ENCODE measurements around the gene MATCAP1. TPM values are rescaled to one million over a fixed set of nuclear protein-coding genes. Genes with fewer than 3 reads are reported as not detected.

MATCAP1 gene
- total and polyA plus RNA-seq, 2 of the 4 experiments (the other 2 are of a cell fraction), result 8.2 to 43.9 TPM

GRCh38 chr16:67146523-67147357 lies 37.0 kb downstream of the MATCAP1 start:
- H2BK20ac ChIP-seq (ENCODE audit: low read depth, low read length), result no peak overlapping the region
- H3K27me3 ChIP-seq (ENCODE audit: control insufficient read depth, insufficient read depth, low read length), result no peaks in the 10 kb centered on the region
- H2BK15ac ChIP-seq (ENCODE audit: low read depth, low read length), result no peak overlapping the region
- no peak overlapping the region for H2AK5ac ChIP-seq (ENCODE audit: low read depth, low read length)
- DNase-seq (no peak), ATAC-seq (ENCODE audit: low read depth) (no peak)
- H3K9me1 ChIP-seq (ENCODE audit: insufficient read depth, low read length), result peaks cover 4% of the 10 kb centered on the region; the same call in 1 of the 2 replicates
- intact Hi-C loops (cut with micrococcal nuclease), result no loop called here
- H3K14ac ChIP-seq (replicated peaks; ENCODE audit: low read depth, low read length), result no peak overlapping the region
- H3K79me1 ChIP-seq (ENCODE audit: low read depth in 1 of 2, low read length in 2 of 2), result peaks cover 0 to 30% of the 10 kb centered on the region in 2 experiments; a peak in 2 of 4 replicates
- peak overlapping the region; percentile 48 for H2AK9ac ChIP-seq (replicated peaks; ENCODE audit: low read depth, low read length, poor library complexity)
- H3K36me3 ChIP-seq (ENCODE audit: control insufficient read depth, insufficient read depth, low read length), result peaks cover 64% of the 10 kb centered on the region
- no peak overlapping the region for H3K4ac ChIP-seq (ENCODE audit: low read depth, low read length)
- no peak overlapping the region for H4K91ac ChIP-seq (ENCODE audit: insufficient read depth, low read depth, low read length)
- in situ Hi-C loops (cut with MboI; ENCODE audit: low sequenced_read_pairs), result no loop called here
- H4K8ac ChIP-seq (ENCODE audit: low read depth in 2 of 2, low read length in 2 of 2), result no peak overlapping the region
- H3K9ac ChIP-seq (ENCODE audit: low read depth, low read length), result no peak overlapping the region
- peaks cover 7% of the 10 kb centered on the region; the same call in 1 of the 2 replicates for H4K20me1 ChIP-seq (ENCODE audit: insufficient read depth, low read length)
- no peak overlapping the region for H3K18ac ChIP-seq (ENCODE audit: low read depth, low read length)
- H3K56ac ChIP-seq (ENCODE audit: extremely low read depth, insufficient read depth, low read length), result no peak overlapping the region
- no peak overlapping the region for H2BK5ac ChIP-seq (ENCODE audit: low read depth, low read length, poor library complexity, severe bottlenecking)
- BruUV-seq (replicated peaks), result no TSS peak
- no peak overlapping the region for H3K27ac ChIP-seq (ENCODE audit: insufficient read depth, low read length)
- no peaks in the 10 kb centered on the region for H3K9me3 ChIP-seq (ENCODE audit: control insufficient read depth, insufficient read depth, low read length)
- H2AFZ ChIP-seq (replicated peaks; ENCODE audit: low read length, poor library complexity), result no peak overlapping the region
- dilution Hi-C loops (cut with HindIII; ENCODE audit: low sequenced_read_pairs, unreplicated experiment), result no loop called here
- no peak overlapping the region for H4K5ac ChIP-seq (ENCODE audit: low read depth, low read length)
- POLR2A ChIA-PET (ENCODE audit: unreplicated experiment), result no interaction called here
- no peak overlapping the region for H3K4me3 ChIP-seq (ENCODE audit: insufficient read depth, low read depth, low read length)
- CTCF ChIA-PET, result no interaction called here
- no peak overlapping the region for H3K4me2 ChIP-seq (ENCODE audit: low read depth, low read length)
- 100% methylated on average over 2 of the region's 7 CpGs; no CpG with 5 or more reads in 1 of the 2 experiments for WGBS, 2 experiments (ENCODE audit: extremely low coverage in 2 of 2, insufficient read length in 1 of 2)
- no peak overlapping the region for H2BK120ac ChIP-seq (ENCODE audit: low read depth, low read length)
- TF ChIP-seq RAD21 (IDR thresholded peaks at IDR 0.05; ENCODE audit: low read length) (peak; percentile 16; the same call in 1 of the 2 replicates), FOS (IDR thresholded peaks at IDR 0.05; ENCODE audit: low read depth, low read length) (no peak), RCOR1 (IDR thresholded peaks at IDR 0.05; ENCODE audit: insufficient replicate concordance, low read length) (no peak)
- H3K23ac ChIP-seq (ENCODE audit: low read depth, low read length), result no peak overlapping the region
- H3K4me1 ChIP-seq (ENCODE audit: control insufficient read depth, insufficient read depth, low read length), result peaks cover 5% of the 10 kb centered on the region; the same call in 1 of the 2 replicates

Measured in IMR-90 (cell line).